Esophagus squamous epithelium (tissue), 5 donors: ENCODE results near the gene MAMDC2. TPM values are rescaled to one million over a fixed set of nuclear protein-coding genes. Genes with fewer than 3 reads are reported as not detected.

Experiments used
- DNase-seq: peaks from one replicate; lab custom pipeline; 2025; lab: John Stamatoyannopoulos, UW
- H3K27ac ChIP-seq, 4 donors: fragments of 200-600 bp; sonication (generic); one replicate each; pipeline ENCODE4 v1.5.1; 2016 to 2019; ENCODE audit warnings: mild to moderate bottlenecking in 1 of 4
- H3K27me3 ChIP-seq, 4 donors: fragments of 200-600 bp; sonication (generic); 1 replicate in 3 of 4; 2 replicates in 1 of 4; pipeline versions ENCODE4 v1.5.1 to v1.6.0; 2017 to 2021; ENCODE audit warnings: antibody characterized with exemption in 1 of 4
- H3K36me3 ChIP-seq, 3 donors: fragments of 200-600 bp; sonication (generic); one replicate each; pipeline ENCODE4 v1.5.1; 2016 to 2019
- H3K4me1 ChIP-seq, 3 donors: fragments of 200-600 bp; sonication (generic); one replicate each; pipeline ENCODE4 v1.5.1; 2017 to 2019
- H3K4me3 ChIP-seq, 4 donors: fragments of 200-600 bp; sonication (generic); 1 replicate in 3 of 4; 2 replicates in 1 of 4; pipeline ENCODE4 v1.5.1; 2016 to 2019; ENCODE audit warnings: mild to moderate bottlenecking in 2 of 4, moderate library complexity in 1 of 4
- H3K9me3 ChIP-seq, 3 donors: fragments of 200-600 bp; sonication (generic); one replicate each; pipeline ENCODE4 v1.5.1; 2016 to 2019
- CTCF ChIP-seq, 6 experiments: fragments of 450-650 bp in 4 of 6; fragments of 200-600 bp in 2 of 6; sonication (generic) in 2 of 6; IDR thresholded peaks; one replicate each; pipeline ENCODE4 v1.5.1; 2016 to 2019; ENCODE audit warnings: antibody characterized with exemption in 6 of 6, mild to moderate bottlenecking in 4 of 6, moderate library complexity in 4 of 6
- POLR2A ChIP-seq, 4 donors: fragments of 450-650 bp; IDR thresholded peaks; one replicate each; pipeline ENCODE4 v1.6.1; 2017; ENCODE audit warnings: antibody characterized with exemption in 4 of 4, mild to moderate bottlenecking in 4 of 4, moderate library complexity in 3 of 4
- WGBS, 2 donors: methylation state at CpG; one replicate each; pipeline ENCODE4 v1.1.5; 2018; 5-methylcytosine and 5-hydroxymethylcytosine counted together
- intact Hi-C: fragments of 100-400 bp; cut with DNase I; formaldehyde crosslinking; loops from one replicate; pipeline ENCODE4 v1.15.0; 2022
- total RNA-seq, 4 donors: library from RNA; depleted of rRNA; stranded (reverse); fragments of >200 nt; gene quantifications; one replicate each; pipeline ENCODE4 v1.1.0, GENCODE V29; 2016
- donor health status: DM: yes; HTN: yes; CAD: no.

The MAMDC2 gene
- total RNA-seq, 4 donors from 2014 or later, result 1.9 to 58.4 (median 11.3) TPM

- Histone ChIP-seq H3K27me3 (no peaks in the 10 kb centered on the region), H3K4me1 (peaks cover 0 to 17% (median 6%) of the 10 kb centered on the region in 3 donors), H3K4me3 (no peak overlapping the region), H3K27ac (no peak overlapping the region), H3K9me3 (no peaks in the 10 kb centered on the region), H3K36me3 (no peaks in the 10 kb centered on the region)
- no peak for DNase-seq
- intact Hi-C loops, result no loop called here
- WGBS, 2 donors, result 78 to 82% methylated on average over 1 of the region's 1 CpG
- TF ChIP-seq POLR2A (IDR thresholded peaks at IDR 0.05) (no peak), CTCF (IDR thresholded peaks at IDR 0.05) (no peak)
Measured at GRCh38 chr9:70011366-70011765, 32.3 kb upstream of the MAMDC2 start.

GRCh38 chr9:70012569-70012968, 31.1 kb upstream of the MAMDC2 start:
- Histone ChIP-seq H3K4me1 (peaks cover 0 to 12% (median 6%) of the 10 kb centered on the region in 3 donors), H3K36me3 (no peaks in the 10 kb centered on the region), H3K27me3 (no peaks in the 10 kb centered on the region), H3K4me3 (no peak overlapping the region), H3K9me3 (no peaks in the 10 kb centered on the region), H3K27ac (no peak overlapping the region)
- intact Hi-C loops, result no loop called here
- TF ChIP-seq POLR2A (IDR thresholded peaks at IDR 0.05) (no peak), CTCF (IDR thresholded peaks at IDR 0.05) (no peak)
- DNase-seq, result no peak
- WGBS, 2 donors, result 75 to 93% methylated on average over 1 of the region's 1 CpG

- peak overlapping the region in 1 of 4 donors; percentile 25 for H3K27ac ChIP-seq
- 20 to 23% methylated on average over 2 of the region's 2 CpGs for WGBS, 2 donors
Measured at GRCh38 chr9:70013598-70014196, 30.0 kb upstream of the MAMDC2 start.

GRCh38 chr9:70015099-70015498, 28.5 kb upstream of the MAMDC2 start:
- Histone ChIP-seq H3K4me1 (peaks cover 0 to 13% (median 6%) of the 10 kb centered on the region in 3 donors), H3K36me3 (no peaks in the 10 kb centered on the region), H3K4me3 (no peak overlapping the region), H3K9me3 (no peaks in the 10 kb centered on the region), H3K27ac (no peak overlapping the region), H3K27me3 (no peaks in the 10 kb centered on the region)
- intact Hi-C loops, result no loop called here
- 56 to 69% methylated on average over 1 of the region's 1 CpG for WGBS, 2 donors
- TF ChIP-seq CTCF (IDR thresholded peaks at IDR 0.05), result no peak
- DNase-seq, result no peak

More at GRCh38 chr9:70013598-70014196, 30.0 kb upstream of the MAMDC2 start:
- Histone ChIP-seq H3K36me3 (no peaks in the 10 kb centered on the region), H3K4me1 (peaks cover 0 to 12% (median 6%) of the 10 kb centered on the region in 3 donors), H3K4me3 (no peak overlapping the region), H3K27me3 (no peaks in the 10 kb centered on the region), H3K9me3 (no peaks in the 10 kb centered on the region)
- TF ChIP-seq POLR2A (IDR thresholded peaks at IDR 0.05) (no peak), CTCF (IDR thresholded peaks at IDR 0.05) (no peak)
- no peak for DNase-seq
- intact Hi-C loops, result no loop called here

- intact Hi-C loops, result no loop called here
Measured at GRCh38 chr9:70020217-70020616, 23.4 kb upstream of the MAMDC2 start.

More at GRCh38 chr9:70020217-70020616, 23.4 kb upstream of the MAMDC2 start:
- no peak for TF ChIP-seq CTCF (IDR thresholded peaks at IDR 0.05)
- no peak for TF ChIP-seq POLR2A (IDR thresholded peaks at IDR 0.05)
- H3K27ac ChIP-seq, result no peak overlapping the region
- H3K4me3 ChIP-seq, result no peak overlapping the region
- no peaks in the 10 kb centered on the region for H3K36me3 ChIP-seq
- 52 to 69% methylated on average over 4 of the region's 5 CpGs for WGBS, 2 donors
- H3K9me3 ChIP-seq, result no peaks in the 10 kb centered on the region
- no peak for DNase-seq
- peaks cover 0 to 18% (median 10%) of the 10 kb centered on the region in 3 donors for H3K4me1 ChIP-seq
- H3K27me3 ChIP-seq, result no peaks in the 10 kb centered on the region
